HCT116 (cell line): Measurements from ENCODE around the gene ADGRL3.

Source experiments
- CTCF ChIP-seq, 3 experiments: fragments of 200-600 bp in 1 of 3; sonication (generic) in 1 of 3; IDR thresholded peaks in 2 of 3; conservative IDR thresholded peaks in 1 of 3; 2 replicates each; pipeline ENCODE4 v1.5.1; 2012 to 2017; ENCODE audit warnings: low read depth in 2 of 3, low read length in 2 of 3, antibody characterized with exemption in 1 of 3, borderline replicate concordance in 1 of 3, control low read depth in 1 of 3, mild to moderate bottlenecking in 1 of 3, mixed read lengths in 1 of 3, mixed run types in 1 of 3, moderate library complexity in 1 of 3; ENCODE audit not compliant: insufficient read depth in 1 of 3
- EGR1 ChIP-seq: IDR thresholded peaks from 2 replicates; pipeline ENCODE4 v1.6.1; 2012; ENCODE audit warnings: low read depth
- EZH2 ChIP-seq: fragments of 200-600 bp; sonication (generic); IDR thresholded peaks from 2 replicates; pipeline ENCODE4 v1.6.1; 2017; ENCODE audit warnings: antibody characterized with exemption, mixed run types
- EZH2phosphoT487 ChIP-seq: fragments of 200-600 bp; IDR thresholded peaks from 2 replicates; pipeline ENCODE4 v1.6.1; 2018; ENCODE audit warnings: antibody characterized with exemption, borderline replicate concordance

- TF ChIP-seq EGR1 (no peak), CTCF (IDR thresholded peaks at IDR 0.05 in 2 of 3, conservative IDR thresholded peaks at IDR 0.05 in 1 of 3; ENCODE audit: borderline replicate concordance in 1 of 3, insufficient read depth in 1 of 3, low read depth in 2 of 3, low read length in 2 of 3) (no peak), EZH2 (no peak), EZH2phosphoT487 (no peak)
Measured at GRCh38 chr4:61628282-61628681, 428.2 kb downstream of the ADGRL3 start.
